K562 (cell line): ENCODE measurements around the gene GDF15. TPM values are rescaled to one million over a fixed set of nuclear protein-coding genes. Genes with fewer than 3 reads are reported as not detected.

Experiments
- HNRNPLL ChIP-seq: fragments of 200-400 bp; formaldehyde crosslinking; IDR thresholded peaks from 2 replicates; pipeline ENCODE4 v1.6.1; 2017; ENCODE audit warnings: low read length, low read depth, mild to moderate bottlenecking; ENCODE audit not compliant: poor library complexity, severe bottlenecking
- JUND ChIP-seq, 2 experiments: IDR thresholded peaks; 2 replicates in 1 of 2; 3 replicates in 1 of 2; pipeline ENCODE4 v1.6.1; 2011; ENCODE audit warnings: borderline replicate concordance in 2 of 2, low read depth in 2 of 2, low read length in 2 of 2, improper control_type of control experiment in 1 of 2, missing biosample characterization in 1 of 2, missing genetic modification characterization in 1 of 2, missing genetic modification reagents in 1 of 2
- MTA1 ChIP-seq: fragments of 450-650 bp; IDR thresholded peaks from 2 replicates; pipeline ENCODE4 v1.6.1; 2017; ENCODE audit warnings: borderline replicate concordance
- POU5F1 ChIP-seq: fragments of 150-350 bp; IDR thresholded peaks from 2 replicates; pipeline ENCODE4 v1.6.1; 2014; ENCODE audit warnings: borderline replicate concordance, low read length, low read depth, mild to moderate bottlenecking; ENCODE audit not compliant: partially characterized antibody
- SMAD3 ChIP-seq: fragments of 450-650 bp; formaldehyde crosslinking; conservative IDR thresholded peaks from 2 replicates; pipeline ENCODE4 v1.4.0; 2020; ENCODE audit warnings: mild to moderate bottlenecking
- XRCC5 ChIP-seq: fragments of 200-400 bp; formaldehyde crosslinking; IDR thresholded peaks from 2 replicates; pipeline ENCODE4 v1.6.1; 2017; ENCODE audit warnings: low read depth, mild to moderate bottlenecking, low read length
- ZBTB7A ChIP-seq: IDR thresholded peaks from 2 replicates; pipeline ENCODE4 v1.6.1; 2011; ENCODE audit warnings: low read depth, mild to moderate bottlenecking, low read length, moderate library complexity, borderline replicate concordance; ENCODE audit not compliant: control insufficient read depth
- ZNF263 ChIP-seq: sonication (generic); formaldehyde crosslinking; IDR thresholded peaks from 2 replicates; pipeline ENCODE4 v1.8.0; 2022; ENCODE audit warnings: mild to moderate bottlenecking, missing genetic modification reagents, borderline replicate concordance
- ZNF311 ChIP-seq: fragments of 250-450 bp; sonication (Bioruptor Pico); IDR thresholded peaks from 2 replicates; pipeline ENCODE4 v1.4.0; 2020; ENCODE audit warnings: mild to moderate bottlenecking, moderate library complexity
- polyA plus RNA-seq, 8 experiments: library from polyadenylated mRNA; depleted of rRNA in 4 of 8; stranded (reverse) in 5 of 8; unstranded in 3 of 8; fragments of >200 nt; fragmentation: Nextera tagmentation in 2 of 8; fragmentation: Illumina TruSeq in 1 of 8; extraction: Ambion mirVana in 2 of 8; extraction: Trizol in 1 of 8; gene quantifications; 2 replicates each; pipeline versions ENCODE4 v1.2.1 to v1.2.3, GENCODE V29; 2011 to 2014; ENCODE audit warnings: inconsistent platforms in 1 of 8, missing spikeins in 1 of 8
- total RNA-seq, 7 experiments: library from RNA; depleted of rRNA in 6 of 7; stranded (reverse); fragments of >200 nt in 6 of 7; fragmentation: Illumina TruSeq in 2 of 7; extraction: Trizol in 2 of 7; gene quantifications; 2 replicates each; pipeline versions ENCODE4 v1.2.1 to v1.2.3, GENCODE V29; 2011 to 2021; ENCODE audit warnings: low replicate concordance in 1 of 7
- TF ChIP-seq, protein P1 (sequence below): fragments of 200-400 bp; formaldehyde crosslinking; IDR thresholded peaks from 2 replicates; pipeline ENCODE4 v1.6.1; 2017; ENCODE audit warnings: mild to moderate bottlenecking, low read depth, low read length, moderate library complexity
- TF ChIP-seq, protein P2 (sequence below): fragments of 450-650 bp; IDR thresholded peaks from 2 replicates; pipeline ENCODE4 v1.7.0; 2016; ENCODE audit warnings: borderline replicate concordance
- TF ChIP-seq, protein P3 (sequence below): fragments of 250-450 bp; sonication (Bioruptor Pico); IDR thresholded peaks from 2 replicates; pipeline ENCODE4 v1.9.0; 2021; ENCODE audit warnings: mild to moderate bottlenecking, inconsistent platforms

Gene GDF15
- total and polyA plus RNA-seq, 9 of the 15 experiments (the other 6 are each of a cell fraction or from before 2014, with no cell fraction given): 2.3 to 82.4 (median 12.5) TPM

DNA sequence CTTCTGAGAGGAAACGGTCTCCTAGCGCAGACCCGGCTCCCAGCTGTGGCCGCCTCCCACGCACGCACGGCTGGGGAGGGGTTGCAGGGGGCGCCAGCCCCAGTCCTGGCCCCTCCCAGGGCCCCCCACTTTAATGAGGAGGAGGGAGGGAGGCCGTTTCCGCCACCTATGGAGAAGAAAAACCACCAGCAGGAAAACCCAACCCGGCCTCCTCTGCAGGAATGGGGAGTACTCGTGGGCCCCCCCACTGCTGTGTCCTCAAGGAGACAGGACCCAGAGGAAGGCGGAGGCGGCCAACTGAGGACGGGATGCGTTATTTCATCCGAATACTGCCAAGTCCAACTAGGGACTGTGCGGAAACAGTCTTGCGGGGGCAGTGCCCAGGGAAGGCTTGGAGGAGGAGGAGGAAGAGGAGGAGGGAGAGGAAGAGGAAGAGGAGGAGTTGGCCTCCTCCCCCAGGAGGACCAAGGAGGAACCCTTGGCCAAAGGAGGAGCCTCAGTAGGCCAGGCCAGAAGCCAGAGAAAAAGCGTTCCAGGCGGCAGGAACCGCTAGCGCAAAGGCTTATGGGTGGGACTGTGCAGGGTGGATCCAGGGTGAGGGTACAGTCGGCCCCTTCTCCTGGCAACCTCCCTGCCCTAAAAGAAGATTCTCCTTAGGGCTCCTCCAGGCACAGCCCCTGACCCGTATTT, 29.4 kb downstream of the GDF15 start (continued):
- TF ChIP-seq, protein P1, sequence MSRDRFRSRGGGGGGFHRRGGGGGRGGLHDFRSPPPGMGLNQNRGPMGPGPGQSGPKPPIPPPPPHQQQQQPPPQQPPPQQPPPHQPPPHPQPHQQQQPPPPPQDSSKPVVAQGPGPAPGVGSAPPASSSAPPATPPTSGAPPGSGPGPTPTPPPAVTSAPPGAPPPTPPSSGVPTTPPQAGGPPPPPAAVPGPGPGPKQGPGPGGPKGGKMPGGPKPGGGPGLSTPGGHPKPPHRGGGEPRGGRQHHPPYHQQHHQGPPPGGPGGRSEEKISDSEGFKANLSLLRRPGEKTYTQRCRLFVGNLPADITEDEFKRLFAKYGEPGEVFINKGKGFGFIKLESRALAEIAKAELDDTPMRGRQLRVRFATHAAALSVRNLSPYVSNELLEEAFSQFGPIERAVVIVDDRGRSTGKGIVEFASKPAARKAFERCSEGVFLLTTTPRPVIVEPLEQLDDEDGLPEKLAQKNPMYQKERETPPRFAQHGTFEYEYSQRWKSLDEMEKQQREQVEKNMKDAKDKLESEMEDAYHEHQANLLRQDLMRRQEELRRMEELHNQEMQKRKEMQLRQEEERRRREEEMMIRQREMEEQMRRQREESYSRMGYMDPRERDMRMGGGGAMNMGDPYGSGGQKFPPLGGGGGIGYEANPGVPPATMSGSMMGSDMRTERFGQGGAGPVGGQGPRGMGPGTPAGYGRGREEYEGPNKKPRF: no peak
- TF ChIP-seq HNRNPLL (peak; percentile 35), SMAD3 (0 out of 2 replicates have a peak, but pooled peaks have one; percentile 39), MTA1 (peak; percentile 86; the same call in 1 of the 2 replicates), ZNF311 (CRISPR knock-in tag) (peak; percentile 86), JUND (IDR thresholded peaks at IDR 0.05; ENCODE audit: borderline replicate concordance, low read depth, low read length) (no peak), JUND (tag; IDR thresholded peaks at IDR 0.05; ENCODE audit: borderline replicate concordance, low read depth, low read length) (peak; percentile 44; the same call in 1 of the 3 replicates), ZNF263 (peak; percentile 100), POU5F1 (no peak), ZBTB7A (peak; percentile 99), XRCC5 (peak; percentile 57; the same call in 1 of the 2 replicates)
- TF ChIP-seq, protein P2, sequence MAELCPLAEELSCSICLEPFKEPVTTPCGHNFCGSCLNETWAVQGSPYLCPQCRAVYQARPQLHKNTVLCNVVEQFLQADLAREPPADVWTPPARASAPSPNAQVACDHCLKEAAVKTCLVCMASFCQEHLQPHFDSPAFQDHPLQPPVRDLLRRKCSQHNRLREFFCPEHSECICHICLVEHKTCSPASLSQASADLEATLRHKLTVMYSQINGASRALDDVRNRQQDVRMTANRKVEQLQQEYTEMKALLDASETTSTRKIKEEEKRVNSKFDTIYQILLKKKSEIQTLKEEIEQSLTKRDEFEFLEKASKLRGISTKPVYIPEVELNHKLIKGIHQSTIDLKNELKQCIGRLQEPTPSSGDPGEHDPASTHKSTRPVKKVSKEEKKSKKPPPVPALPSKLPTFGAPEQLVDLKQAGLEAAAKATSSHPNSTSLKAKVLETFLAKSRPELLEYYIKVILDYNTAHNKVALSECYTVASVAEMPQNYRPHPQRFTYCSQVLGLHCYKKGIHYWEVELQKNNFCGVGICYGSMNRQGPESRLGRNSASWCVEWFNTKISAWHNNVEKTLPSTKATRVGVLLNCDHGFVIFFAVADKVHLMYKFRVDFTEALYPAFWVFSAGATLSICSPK: no peak
- TF ChIP-seq, protein P3, sequence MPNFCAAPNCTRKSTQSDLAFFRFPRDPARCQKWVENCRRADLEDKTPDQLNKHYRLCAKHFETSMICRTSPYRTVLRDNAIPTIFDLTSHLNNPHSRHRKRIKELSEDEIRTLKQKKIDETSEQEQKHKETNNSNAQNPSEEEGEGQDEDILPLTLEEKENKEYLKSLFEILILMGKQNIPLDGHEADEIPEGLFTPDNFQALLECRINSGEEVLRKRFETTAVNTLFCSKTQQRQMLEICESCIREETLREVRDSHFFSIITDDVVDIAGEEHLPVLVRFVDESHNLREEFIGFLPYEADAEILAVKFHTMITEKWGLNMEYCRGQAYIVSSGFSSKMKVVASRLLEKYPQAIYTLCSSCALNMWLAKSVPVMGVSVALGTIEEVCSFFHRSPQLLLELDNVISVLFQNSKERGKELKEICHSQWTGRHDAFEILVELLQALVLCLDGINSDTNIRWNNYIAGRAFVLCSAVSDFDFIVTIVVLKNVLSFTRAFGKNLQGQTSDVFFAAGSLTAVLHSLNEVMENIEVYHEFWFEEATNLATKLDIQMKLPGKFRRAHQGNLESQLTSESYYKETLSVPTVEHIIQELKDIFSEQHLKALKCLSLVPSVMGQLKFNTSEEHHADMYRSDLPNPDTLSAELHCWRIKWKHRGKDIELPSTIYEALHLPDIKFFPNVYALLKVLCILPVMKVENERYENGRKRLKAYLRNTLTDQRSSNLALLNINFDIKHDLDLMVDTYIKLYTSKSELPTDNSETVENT (CRISPR knock-in tag): peak; percentile 34; the same call in 1 of the 2 replicates
